Lower leg skin (tissue), 3 donors: ENCODE results near the gene UMODL1.

Source experiments
- POLR2A ChIP-seq, 2 donors: fragments of 450-650 bp; IDR thresholded peaks; one replicate each; pipeline ENCODE4 v1.6.1; 2016 to 2017; ENCODE audit warnings: antibody characterized with exemption in 2 of 2, mild to moderate bottlenecking in 1 of 2, moderate library complexity in 1 of 2
- TF ChIP-seq, protein P1 (sequence below), 3 donors: fragments of 450-650 bp; IDR thresholded peaks; one replicate each; pipeline ENCODE4 v1.5.1; 2016; ENCODE audit warnings: antibody characterized with exemption in 3 of 3, mild to moderate bottlenecking in 3 of 3, moderate library complexity in 2 of 3

DNA sequence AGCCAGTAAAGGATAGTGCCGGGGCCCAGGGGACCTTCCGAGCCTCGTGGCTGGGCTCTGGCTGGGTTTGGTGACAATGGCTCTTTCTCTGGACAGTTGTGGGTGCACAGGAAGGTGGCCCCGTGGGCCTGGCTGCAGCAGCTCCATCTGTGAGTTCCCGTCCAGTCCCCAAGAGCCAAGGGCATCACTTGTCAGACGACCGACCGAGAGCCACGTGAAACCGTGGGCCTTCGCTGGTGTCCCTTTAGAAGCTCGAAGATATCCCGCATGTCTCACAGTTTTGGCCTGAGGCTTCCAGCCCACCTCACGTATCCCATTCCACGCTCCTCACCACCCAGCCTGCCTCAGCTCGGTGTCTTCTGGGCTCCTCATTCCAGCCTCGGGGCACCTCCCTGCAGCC is 27.2 kb upstream of the UMODL1 start:
- TF ChIP-seq, protein P1, sequence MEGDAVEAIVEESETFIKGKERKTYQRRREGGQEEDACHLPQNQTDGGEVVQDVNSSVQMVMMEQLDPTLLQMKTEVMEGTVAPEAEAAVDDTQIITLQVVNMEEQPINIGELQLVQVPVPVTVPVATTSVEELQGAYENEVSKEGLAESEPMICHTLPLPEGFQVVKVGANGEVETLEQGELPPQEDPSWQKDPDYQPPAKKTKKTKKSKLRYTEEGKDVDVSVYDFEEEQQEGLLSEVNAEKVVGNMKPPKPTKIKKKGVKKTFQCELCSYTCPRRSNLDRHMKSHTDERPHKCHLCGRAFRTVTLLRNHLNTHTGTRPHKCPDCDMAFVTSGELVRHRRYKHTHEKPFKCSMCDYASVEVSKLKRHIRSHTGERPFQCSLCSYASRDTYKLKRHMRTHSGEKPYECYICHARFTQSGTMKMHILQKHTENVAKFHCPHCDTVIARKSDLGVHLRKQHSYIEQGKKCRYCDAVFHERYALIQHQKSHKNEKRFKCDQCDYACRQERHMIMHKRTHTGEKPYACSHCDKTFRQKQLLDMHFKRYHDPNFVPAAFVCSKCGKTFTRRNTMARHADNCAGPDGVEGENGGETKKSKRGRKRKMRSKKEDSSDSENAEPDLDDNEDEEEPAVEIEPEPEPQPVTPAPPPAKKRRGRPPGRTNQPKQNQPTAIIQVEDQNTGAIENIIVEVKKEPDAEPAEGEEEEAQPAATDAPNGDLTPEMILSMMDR (IDR thresholded peaks at IDR 0.05): no peak
- TF ChIP-seq POLR2A (IDR thresholded peaks at IDR 0.05): no peak
